Measurements from ENCODE around the gene ATXN3L. TPM values are rescaled to one million over a fixed set of nuclear protein-coding genes. Genes with fewer than 3 reads are reported as not detected.

ATXN3L gene
- total and polyA plus RNA-seq, 3 donors from 2014 or later = 1.2 to 4.3 (median 1.8) TPM

DNA sequence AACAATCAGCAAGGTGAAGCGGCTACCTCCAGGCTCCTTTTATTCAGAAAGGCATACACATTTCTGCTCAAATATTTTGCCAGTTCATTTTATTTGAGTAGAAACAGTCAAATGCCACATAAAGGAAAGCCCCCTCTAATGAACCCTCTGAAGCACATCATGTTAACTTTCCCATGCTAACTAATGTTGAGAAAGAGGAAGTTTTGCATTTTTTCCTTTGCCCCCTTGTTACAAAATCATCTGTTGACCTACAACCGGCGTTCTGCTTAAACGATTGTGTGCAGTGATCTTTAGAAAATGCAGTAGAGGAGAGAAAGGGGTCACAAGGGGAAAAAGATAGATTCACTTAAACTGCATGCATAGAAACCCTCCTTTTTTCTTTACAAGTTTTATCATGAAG, 25.2 kb upstream of the ATXN3L start:
- no peak for TF ChIP-seq POLR2A (IDR thresholded peaks at IDR 0.05)
- TF ChIP-seq, protein P1, sequence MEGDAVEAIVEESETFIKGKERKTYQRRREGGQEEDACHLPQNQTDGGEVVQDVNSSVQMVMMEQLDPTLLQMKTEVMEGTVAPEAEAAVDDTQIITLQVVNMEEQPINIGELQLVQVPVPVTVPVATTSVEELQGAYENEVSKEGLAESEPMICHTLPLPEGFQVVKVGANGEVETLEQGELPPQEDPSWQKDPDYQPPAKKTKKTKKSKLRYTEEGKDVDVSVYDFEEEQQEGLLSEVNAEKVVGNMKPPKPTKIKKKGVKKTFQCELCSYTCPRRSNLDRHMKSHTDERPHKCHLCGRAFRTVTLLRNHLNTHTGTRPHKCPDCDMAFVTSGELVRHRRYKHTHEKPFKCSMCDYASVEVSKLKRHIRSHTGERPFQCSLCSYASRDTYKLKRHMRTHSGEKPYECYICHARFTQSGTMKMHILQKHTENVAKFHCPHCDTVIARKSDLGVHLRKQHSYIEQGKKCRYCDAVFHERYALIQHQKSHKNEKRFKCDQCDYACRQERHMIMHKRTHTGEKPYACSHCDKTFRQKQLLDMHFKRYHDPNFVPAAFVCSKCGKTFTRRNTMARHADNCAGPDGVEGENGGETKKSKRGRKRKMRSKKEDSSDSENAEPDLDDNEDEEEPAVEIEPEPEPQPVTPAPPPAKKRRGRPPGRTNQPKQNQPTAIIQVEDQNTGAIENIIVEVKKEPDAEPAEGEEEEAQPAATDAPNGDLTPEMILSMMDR (IDR thresholded peaks at IDR 0.05) = no peak
- 82 to 94% methylated on average over 4 of the region's 4 CpGs for WGBS, 2 donors
- intact Hi-C loops (cut with DNase I; ENCODE audit: low total_unique reads) = no loop called here

DNA sequence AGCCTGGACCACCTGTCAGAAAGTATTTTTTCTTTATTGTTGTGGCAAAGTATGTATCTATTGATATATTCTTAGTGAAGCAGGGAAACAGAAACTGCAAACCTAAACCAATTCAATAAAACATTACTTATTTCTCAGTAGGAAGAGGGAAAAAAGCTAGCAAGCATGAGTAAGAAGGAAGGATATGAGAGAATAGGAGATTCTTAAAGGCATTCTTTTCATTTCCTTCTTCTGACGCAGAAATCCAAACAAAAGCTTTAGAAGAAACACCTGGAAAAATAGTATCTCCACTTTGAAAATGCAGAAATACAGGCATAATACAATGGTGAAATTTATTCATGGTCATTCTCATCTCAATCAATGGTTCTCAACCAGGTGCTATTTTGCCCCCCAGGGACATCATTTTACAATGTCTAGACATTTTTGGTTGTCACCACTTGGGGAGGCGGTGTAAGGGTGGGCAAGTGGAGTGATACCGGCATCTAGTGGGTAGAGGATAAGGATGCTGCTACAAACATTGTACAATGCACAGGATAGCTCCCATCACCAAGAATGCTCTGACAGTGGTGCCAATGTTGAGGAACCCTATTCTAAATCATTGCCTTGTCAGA, 21.7 kb upstream of the ATXN3L start:
- TF ChIP-seq, protein P1 (IDR thresholded peaks at IDR 0.05) = no peak
- no peak for TF ChIP-seq POLR2A (IDR thresholded peaks at IDR 0.05)
- Histone ChIP-seq H3K4me1 (no peaks in the 10 kb centered on the region), H3K36me3 (ENCODE audit: low read depth, missing control alignments) (no peaks in the 10 kb centered on the region), H3K27ac (no peak overlapping the region), H3K27me3 (no peaks in the 10 kb centered on the region), H3K4me3 (no peak overlapping the region), H3K9me3 (no peaks in the 10 kb centered on the region)
- WGBS, 2 donors = 62 to 92% methylated on average over 1 to 3 of the region's 3 CpGs
- no peak for DNase-seq
- intact Hi-C loops (cut with DNase I; ENCODE audit: low total_unique reads) = no loop called here

More for the DNA sequence above, 25.2 kb upstream of the ATXN3L start:
- no peaks in the 10 kb centered on the region for H3K36me3 ChIP-seq (ENCODE audit: low read depth, missing control alignments)
- DNase-seq = no peak
- no peaks in the 10 kb centered on the region for H3K27me3 ChIP-seq
- no peak overlapping the region for H3K27ac ChIP-seq
- no peak overlapping the region for H3K4me3 ChIP-seq
- no peaks in the 10 kb centered on the region for H3K4me1 ChIP-seq
- H3K9me3 ChIP-seq = no peaks in the 10 kb centered on the region

DNA sequence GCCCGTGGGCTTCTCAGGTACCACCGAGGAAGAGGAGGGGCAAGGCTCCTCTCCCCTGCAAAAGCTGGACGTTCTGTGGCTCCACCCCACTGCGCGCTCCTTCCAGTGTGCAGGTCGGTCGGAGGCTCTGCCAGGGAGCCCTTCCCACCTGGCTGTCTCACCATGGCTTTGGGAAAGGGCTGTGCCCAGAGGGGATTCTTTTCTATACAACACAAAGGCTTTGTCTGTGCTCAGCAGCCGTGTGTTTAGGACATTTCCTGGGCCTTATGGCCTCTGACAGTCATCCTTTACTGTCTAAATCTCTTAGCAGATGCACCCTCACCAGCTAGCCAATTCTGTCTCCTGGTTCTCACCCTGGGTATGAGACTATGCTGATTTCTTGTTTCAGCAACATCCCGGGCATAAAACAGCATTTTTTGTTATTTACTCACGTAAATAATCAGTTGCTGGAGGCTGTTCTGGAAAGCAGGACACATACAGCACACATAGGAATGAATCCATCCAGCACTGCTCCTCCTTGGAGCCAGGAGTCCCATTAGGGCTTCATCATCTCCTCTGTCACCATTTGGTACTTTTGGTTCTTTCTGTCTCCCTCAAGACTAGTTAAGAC, 20.4 kb upstream of the ATXN3L start:
- 82 to 91% methylated on average over 10 of the region's 10 CpGs for WGBS, 2 donors
- Histone ChIP-seq H3K36me3 (ENCODE audit: low read depth, missing control alignments) (no peaks in the 10 kb centered on the region), H3K9me3 (no peaks in the 10 kb centered on the region), H3K27ac (no peak overlapping the region), H3K27me3 (no peaks in the 10 kb centered on the region), H3K4me1 (no peaks in the 10 kb centered on the region), H3K4me3 (no peak overlapping the region)
- intact Hi-C loops (cut with DNase I; ENCODE audit: low total_unique reads) = no loop called here
- no peak for TF ChIP-seq POLR2A (IDR thresholded peaks at IDR 0.05)
- DNase-seq = no peak

DNA sequence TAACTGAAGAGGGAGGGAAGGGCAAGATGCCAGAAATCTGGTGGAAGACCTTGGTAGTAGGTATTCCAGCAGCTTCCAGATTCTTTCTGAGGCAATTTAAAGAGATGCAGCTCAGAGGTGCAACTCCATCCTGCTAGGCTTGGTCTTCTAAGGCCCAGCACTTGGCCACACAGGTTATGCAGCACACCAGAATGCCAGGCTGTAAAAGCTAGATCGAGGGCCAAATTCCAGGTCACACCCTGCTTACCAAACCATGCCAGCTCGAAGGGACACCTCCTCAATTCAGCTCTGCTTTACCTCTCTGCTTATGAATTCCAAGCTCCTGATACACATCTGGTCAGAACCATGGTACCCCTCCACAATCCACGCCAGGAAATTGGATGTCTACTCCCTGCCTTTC, 19.8 kb upstream of the ATXN3L start:
- Histone ChIP-seq H3K4me1 (no peaks in the 10 kb centered on the region), H3K27ac (no peak overlapping the region), H3K4me3 (no peak overlapping the region), H3K36me3 (ENCODE audit: low read depth, missing control alignments) (no peaks in the 10 kb centered on the region), H3K27me3 (no peaks in the 10 kb centered on the region), H3K9me3 (no peaks in the 10 kb centered on the region)
- 60 to 97% methylated on average over 1 to 3 of the region's 3 CpGs for WGBS, 2 donors
- no peak for TF ChIP-seq POLR2A (IDR thresholded peaks at IDR 0.05)
- TF ChIP-seq, protein P1 (IDR thresholded peaks at IDR 0.05) = no peak
- DNase-seq = no peak
- intact Hi-C loops (cut with DNase I; ENCODE audit: low total_unique reads) = no loop called here

DNA sequence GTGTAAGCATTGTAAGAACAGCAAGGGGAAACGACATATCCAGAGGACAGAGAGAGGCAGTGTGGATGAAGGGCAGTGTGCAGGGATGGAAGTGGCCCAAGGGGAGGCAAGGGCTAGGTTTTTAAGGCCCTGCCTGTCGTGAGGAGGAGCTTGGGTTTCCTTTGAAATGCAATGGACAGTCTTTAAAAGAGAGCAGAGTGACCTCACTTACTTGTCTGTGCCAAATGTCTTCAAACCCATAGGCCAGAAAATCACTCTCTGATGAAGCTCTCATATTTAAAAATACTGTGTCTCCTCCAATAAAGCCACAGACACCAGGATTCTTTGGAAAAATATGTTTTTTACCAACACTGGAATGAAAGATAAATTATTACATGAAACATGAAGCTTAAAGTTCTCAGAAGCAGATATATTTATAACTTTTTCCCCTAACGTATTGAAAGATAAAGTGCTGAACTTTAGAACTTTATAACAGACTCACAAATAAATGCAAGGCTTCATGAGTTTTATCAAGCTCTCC, 19.2 kb upstream of the ATXN3L start:
- no peak for DNase-seq
- 48 to 71% methylated on average over 3 of the region's 3 CpGs for WGBS, 2 donors
- H3K4me3 ChIP-seq = no peak overlapping the region
- intact Hi-C loops (cut with DNase I; ENCODE audit: low total_unique reads) = no loop called here
- no peak overlapping the region for H3K27ac ChIP-seq
- TF ChIP-seq POLR2A (IDR thresholded peaks at IDR 0.05) = no peak
- TF ChIP-seq, protein P1 (IDR thresholded peaks at IDR 0.05) = no peak
- H3K4me1 ChIP-seq = no peaks in the 10 kb centered on the region
- H3K27me3 ChIP-seq = no peaks in the 10 kb centered on the region
- H3K36me3 ChIP-seq (ENCODE audit: low read depth, missing control alignments) = no peaks in the 10 kb centered on the region
- H3K9me3 ChIP-seq = no peaks in the 10 kb centered on the region

Data from testis (tissue), 3 donors.